AG09319 (cell line): Measurements from ENCODE around the gene USP35.

Experiments
- DNase-seq: peaks from one replicate; pipeline ENCODE4 v3.0.0-alpha.2; 2010; ENCODE audit warnings: low read depth; ENCODE audit errors: extremely low read depth
- TF ChIP-seq, protein P1 (sequence below): IDR thresholded peaks from 2 replicates; pipeline ENCODE4 v1.5.1; 2011; ENCODE audit warnings: low read depth, mild to moderate bottlenecking, inconsistent platforms, low read length, moderate library complexity

The USP35 gene

DNA sequence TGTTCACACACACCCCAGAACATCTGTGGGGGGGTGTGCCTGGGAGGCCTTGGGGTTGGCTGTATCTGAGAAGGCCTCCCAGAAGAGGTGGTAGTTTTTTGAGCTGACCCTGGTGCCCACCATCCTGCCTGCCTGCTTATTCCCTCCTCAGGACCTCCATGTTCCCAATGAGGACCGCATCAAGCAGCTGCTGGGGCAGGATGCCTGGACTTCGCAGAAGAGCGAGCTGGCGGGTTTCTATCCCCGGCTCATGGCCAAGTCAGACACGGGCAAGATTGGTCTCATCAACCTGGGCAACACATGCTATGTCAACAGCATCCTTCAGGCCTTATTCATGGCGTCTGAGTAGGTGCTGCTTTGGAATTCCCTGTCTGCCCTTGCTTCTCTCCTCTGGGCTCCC, 17.0 kb downstream of the USP35 start:
- TF ChIP-seq, protein P1, sequence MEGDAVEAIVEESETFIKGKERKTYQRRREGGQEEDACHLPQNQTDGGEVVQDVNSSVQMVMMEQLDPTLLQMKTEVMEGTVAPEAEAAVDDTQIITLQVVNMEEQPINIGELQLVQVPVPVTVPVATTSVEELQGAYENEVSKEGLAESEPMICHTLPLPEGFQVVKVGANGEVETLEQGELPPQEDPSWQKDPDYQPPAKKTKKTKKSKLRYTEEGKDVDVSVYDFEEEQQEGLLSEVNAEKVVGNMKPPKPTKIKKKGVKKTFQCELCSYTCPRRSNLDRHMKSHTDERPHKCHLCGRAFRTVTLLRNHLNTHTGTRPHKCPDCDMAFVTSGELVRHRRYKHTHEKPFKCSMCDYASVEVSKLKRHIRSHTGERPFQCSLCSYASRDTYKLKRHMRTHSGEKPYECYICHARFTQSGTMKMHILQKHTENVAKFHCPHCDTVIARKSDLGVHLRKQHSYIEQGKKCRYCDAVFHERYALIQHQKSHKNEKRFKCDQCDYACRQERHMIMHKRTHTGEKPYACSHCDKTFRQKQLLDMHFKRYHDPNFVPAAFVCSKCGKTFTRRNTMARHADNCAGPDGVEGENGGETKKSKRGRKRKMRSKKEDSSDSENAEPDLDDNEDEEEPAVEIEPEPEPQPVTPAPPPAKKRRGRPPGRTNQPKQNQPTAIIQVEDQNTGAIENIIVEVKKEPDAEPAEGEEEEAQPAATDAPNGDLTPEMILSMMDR: no peak

DNA sequence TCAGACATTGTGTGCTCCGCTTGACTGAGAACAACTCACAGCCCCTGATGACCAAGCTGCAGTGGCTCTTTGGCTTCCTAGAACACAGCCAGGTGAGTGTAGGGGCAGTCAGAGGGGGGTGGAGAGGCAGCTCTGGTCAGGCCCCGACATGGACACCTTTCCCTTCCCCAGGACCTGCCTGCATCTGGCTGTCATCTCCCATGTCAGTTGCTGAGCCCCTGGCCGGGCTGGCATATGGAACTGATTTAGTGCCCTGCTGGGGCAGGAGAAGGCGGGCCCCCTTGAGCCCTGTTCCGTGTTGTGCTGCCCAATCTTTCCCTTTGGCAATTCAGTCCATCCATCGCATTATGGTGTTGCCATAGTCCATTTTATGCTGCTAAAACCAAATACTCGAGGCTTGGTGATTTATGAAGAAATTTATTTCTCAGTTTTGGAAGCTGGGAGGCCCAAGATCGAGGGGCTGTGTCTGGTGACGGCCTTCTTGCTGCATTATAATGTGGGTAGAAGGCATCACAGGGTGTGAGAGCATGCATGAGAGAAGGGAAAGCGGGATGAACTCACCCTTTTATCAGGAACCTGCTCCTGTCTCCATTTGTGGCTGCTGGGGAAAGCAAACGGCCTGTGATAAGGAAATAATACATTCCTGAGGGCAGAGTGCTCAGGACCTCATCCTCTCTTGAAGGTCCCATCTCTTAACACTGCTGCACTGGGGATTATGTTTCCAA, 19.0 kb downstream of the USP35 start:
- DNase-seq: no peak
- TF ChIP-seq, protein P1: no peak

More for the DNA sequence above, 17.0 kb downstream of the USP35 start:
- DNase-seq: no peak

DNA sequence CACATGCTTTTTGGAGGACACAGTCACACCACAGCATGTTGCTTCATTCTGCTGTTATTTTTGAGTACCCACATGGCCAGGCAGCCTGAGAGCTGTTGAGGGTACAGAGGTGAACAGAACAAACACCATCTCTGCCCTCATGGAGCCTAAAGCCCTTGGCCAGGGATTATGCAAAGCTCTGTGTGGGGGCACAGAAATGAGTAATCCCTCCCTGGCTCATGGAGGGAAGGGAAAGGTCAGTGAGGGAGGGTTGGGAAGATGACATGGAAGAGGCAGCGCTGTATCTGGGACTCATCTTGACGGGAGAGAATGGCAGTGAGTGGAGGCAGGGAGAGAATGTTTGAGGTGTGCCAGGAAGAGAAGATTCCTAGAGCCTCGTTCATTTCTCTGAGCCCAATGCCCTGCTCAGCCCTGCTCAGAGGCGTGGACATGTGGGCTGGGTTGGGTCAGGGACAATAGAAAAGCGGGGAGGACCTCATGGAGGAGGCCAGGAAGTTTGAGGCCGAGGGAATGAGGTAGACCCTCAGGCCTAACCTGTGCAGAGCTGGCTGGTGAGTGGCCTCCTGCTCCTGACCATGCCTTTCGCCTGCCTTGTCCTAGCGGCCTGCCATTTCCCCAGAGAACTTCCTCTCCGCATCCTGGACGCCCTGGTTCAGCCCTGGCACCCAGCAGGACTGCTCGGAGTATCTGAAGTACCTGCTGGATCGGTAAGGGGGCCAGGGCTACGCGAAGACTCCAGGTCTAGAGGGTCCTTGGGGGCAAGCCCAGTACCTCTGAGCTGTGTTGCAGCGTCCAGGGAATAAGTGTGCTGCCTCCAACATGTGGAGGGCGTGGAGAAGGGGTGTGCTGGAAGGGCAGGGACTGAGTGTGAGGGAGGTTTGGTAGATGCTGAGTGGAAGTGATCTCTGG, 19.8 kb downstream of the USP35 start:
- TF ChIP-seq, protein P1: no peak
- no peak for DNase-seq

DNA sequence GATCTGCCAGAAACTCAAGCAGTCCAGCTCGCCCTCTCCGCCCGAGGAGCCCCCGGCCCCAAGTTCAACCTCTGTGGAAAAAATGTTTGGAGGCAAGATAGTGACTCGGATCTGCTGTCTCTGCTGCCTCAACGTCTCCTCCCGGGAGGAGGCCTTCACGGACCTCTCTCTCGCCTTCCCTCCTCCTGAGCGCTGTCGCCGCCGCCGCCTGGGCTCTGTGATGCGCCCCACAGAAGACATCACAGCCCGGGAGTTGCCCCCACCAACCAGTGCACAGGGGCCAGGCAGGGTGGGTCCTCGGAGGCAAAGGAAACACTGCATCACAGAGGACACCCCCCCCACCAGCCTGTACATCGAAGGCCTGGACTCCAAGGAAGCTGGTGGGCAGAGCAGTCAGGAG, 20.8 kb downstream of the USP35 start:
- TF ChIP-seq, protein P1: no peak
- no peak for DNase-seq

DNA sequence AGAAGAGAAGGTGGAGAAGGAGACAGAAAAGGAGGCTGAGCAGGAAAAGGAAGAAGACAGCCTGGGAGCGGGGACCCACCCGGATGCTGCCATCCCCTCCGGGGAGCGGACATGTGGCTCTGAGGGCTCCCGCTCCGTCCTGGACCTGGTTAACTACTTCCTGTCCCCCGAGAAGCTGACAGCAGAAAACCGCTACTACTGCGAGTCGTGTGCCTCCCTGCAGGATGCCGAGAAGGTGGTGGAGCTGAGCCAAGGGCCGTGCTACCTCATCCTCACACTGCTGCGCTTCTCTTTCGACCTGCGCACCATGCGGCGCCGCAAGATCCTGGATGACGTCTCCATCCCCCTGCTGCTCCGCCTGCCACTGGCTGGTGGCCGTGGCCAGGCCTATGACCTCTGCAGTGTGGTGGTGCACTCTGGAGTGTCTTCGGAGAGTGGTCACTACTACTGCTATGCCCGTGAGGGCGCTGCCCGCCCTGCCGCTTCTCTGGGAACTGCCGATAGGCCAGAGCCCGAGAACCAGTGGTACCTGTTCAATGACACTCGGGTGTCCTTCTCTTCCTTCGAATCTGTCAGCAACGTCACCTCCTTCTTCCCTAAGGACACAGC, 21.4 kb downstream of the USP35 start:
- no peak for DNase-seq
- TF ChIP-seq, protein P1: no peak

DNA sequence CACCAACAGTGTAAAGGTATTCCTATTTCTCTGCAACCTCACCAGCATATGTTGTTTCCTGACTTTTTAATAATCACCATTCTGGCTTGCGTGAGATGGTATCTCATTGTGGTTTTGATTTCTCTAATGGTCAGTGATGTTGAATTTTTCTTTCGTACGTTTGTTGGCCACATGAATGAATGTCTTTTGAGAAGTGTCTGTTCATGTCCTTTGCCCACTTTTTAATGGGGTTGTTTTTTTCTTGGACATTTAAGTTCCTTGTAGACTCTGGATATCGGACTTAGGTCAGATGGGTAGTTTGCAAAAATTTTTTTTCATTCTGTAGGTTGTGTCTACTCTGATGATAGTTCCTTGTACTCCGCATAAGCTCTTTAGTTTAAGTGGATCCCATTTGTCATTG, 22.8 kb downstream of the USP35 start:
- DNase-seq: no peak
- TF ChIP-seq, protein P1: no peak
